ENCODE results near the gene PCDHA6.

DNA sequence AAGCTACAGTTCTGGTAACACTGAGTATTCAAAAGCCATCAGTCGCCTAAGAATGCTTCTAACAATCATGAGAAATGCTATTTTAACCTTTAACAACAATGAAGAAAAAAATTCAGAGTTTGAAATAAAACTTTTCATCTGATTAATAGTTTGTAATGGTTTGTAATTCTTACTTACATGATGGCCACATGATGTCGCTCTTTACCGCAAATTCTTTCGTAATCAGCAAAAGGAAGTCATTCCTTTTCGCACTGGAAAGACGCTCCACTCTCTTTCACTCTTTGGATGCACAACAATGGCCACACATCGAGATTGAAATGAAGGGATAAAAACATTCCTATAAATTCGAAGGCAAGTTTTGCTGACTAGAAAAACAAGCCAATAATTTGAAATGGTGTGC lies 6.2 kb downstream of the PCDHA6 start, which contains the start of gene PCDHA7:
- TF ChIP-seq, protein P1, sequence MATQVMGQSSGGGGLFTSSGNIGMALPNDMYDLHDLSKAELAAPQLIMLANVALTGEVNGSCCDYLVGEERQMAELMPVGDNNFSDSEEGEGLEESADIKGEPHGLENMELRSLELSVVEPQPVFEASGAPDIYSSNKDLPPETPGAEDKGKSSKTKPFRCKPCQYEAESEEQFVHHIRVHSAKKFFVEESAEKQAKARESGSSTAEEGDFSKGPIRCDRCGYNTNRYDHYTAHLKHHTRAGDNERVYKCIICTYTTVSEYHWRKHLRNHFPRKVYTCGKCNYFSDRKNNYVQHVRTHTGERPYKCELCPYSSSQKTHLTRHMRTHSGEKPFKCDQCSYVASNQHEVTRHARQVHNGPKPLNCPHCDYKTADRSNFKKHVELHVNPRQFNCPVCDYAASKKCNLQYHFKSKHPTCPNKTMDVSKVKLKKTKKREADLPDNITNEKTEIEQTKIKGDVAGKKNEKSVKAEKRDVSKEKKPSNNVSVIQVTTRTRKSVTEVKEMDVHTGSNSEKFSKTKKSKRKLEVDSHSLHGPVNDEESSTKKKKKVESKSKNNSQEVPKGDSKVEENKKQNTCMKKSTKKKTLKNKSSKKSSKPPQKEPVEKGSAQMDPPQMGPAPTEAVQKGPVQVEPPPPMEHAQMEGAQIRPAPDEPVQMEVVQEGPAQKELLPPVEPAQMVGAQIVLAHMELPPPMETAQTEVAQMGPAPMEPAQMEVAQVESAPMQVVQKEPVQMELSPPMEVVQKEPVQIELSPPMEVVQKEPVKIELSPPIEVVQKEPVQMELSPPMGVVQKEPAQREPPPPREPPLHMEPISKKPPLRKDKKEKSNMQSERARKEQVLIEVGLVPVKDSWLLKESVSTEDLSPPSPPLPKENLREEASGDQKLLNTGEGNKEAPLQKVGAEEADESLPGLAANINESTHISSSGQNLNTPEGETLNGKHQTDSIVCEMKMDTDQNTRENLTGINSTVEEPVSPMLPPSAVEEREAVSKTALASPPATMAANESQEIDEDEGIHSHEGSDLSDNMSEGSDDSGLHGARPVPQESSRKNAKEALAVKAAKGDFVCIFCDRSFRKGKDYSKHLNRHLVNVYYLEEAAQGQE (IDR thresholded peaks at IDR 0.05; ENCODE audit: low read depth) = no peak
- TF ChIP-seq FOXM1 (IDR thresholded peaks at IDR 0.05; ENCODE audit: borderline replicate concordance, low read depth) (no peak), EP300 (IDR thresholded peaks at IDR 0.05; ENCODE audit: borderline replicate concordance) (no peak), ZBTB7A (IDR thresholded peaks at IDR 0.05; ENCODE audit: low read depth) (no peak), TEAD4 (IDR thresholded peaks at IDR 0.05) (no peak), NFIC (IDR thresholded peaks at IDR 0.05) (no peak), YY1 (IDR thresholded peaks at IDR 0.05; ENCODE audit: low read depth) (no peak), RAD21 (IDR thresholded peaks at IDR 0.05; ENCODE audit: low read depth) (no peak; the same call in 1 of the 2 replicates), TAF1 (IDR thresholded peaks at IDR 0.05; ENCODE audit: low read depth) (no peak), EGR1 (IDR thresholded peaks at IDR 0.05) (no peak), CEBPB (IDR thresholded peaks at IDR 0.05) (no peak), CREB1 (IDR thresholded peaks at IDR 0.05; ENCODE audit: low read depth) (no peak), TCF12 (IDR thresholded peaks at IDR 0.05; ENCODE audit: low read depth) (no peak)
- TF ChIP-seq, protein P2, sequence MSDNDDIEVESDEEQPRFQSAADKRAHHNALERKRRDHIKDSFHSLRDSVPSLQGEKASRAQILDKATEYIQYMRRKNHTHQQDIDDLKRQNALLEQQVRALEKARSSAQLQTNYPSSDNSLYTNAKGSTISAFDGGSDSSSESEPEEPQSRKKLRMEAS (IDR thresholded peaks at IDR 0.05) = no peak

All from Ishikawa (cell line).